Prostate gland (tissue), 2 donors: ENCODE measurements around the gene FIGN. TPM values are rescaled to one million over a fixed set of nuclear protein-coding genes. Genes with fewer than 3 reads are reported as not detected.
A peak's percentile ranks its signal among the peaks of the same experiment; 100 is the strongest.

Experiments
- DNase-seq: peaks from one replicate; pipeline ENCODE4 v3.0.0-alpha.2; 2019; ENCODE audit warnings: low spot score
- H3K27ac ChIP-seq, 2 donors: fragments of 200-600 bp; sonication (generic); 2 replicates each; pipeline ENCODE4 v1.5.1; 2017 to 2019
- H3K27me3 ChIP-seq: fragments of 200-600 bp; sonication (generic); replicated peaks from 2 replicates; pipeline ENCODE4 v1.5.1; 2019; ENCODE audit not compliant: insufficient read depth
- H3K36me3 ChIP-seq, 2 donors: fragments of 200-600 bp; sonication (generic); 1 replicate in 1 of 2; 2 replicates in 1 of 2; pipeline versions ENCODE4 v1.5.1 to v1.8.1; 2017 to 2019
- H3K4me1 ChIP-seq: fragments of 200-600 bp; sonication (generic); replicated peaks from 2 replicates; pipeline ENCODE4 v1.5.1; 2019
- H3K4me3 ChIP-seq, 2 donors: fragments of 200-600 bp; sonication (generic); 2 replicates each; pipeline ENCODE4 v1.5.1; 2017 to 2019
- H3K9me3 ChIP-seq: fragments of 200-600 bp; sonication (generic); 2 replicates; pipeline ENCODE4 v1.5.1; 2017
- CTCF ChIP-seq, 4 experiments: fragments of 200-600 bp in 2 of 4; fragments of 450-650 bp in 2 of 4; sonication (generic) in 2 of 4; IDR thresholded peaks; 1 replicate in 3 of 4; 2 replicates in 1 of 4; pipeline ENCODE4 v1.5.1; 2016 to 2019; ENCODE audit warnings: antibody characterized with exemption in 4 of 4, mild to moderate bottlenecking in 2 of 4, moderate library complexity in 2 of 4
- POLR2A ChIP-seq: fragments of 450-650 bp; IDR thresholded peaks from one replicate; pipeline ENCODE4 v1.6.1; 2016; ENCODE audit warnings: antibody characterized with exemption, mild to moderate bottlenecking
- POLR2AphosphoS5 ChIP-seq: sonication (generic); formaldehyde crosslinking; IDR thresholded peaks from one replicate; pipeline ENCODE4 v1.6.1; 2017; ENCODE audit warnings: antibody characterized with exemption
- WGBS: methylation state at CpG from one replicate; pipeline ENCODE4 v1.1.5; 2018; 5-methylcytosine and 5-hydroxymethylcytosine counted together
- intact Hi-C: fragments of 100-400 bp; cut with DNase I; formaldehyde crosslinking; loops from one replicate; pipeline ENCODE4 v1.14.2; 2022
- total RNA-seq, 2 donors: library from RNA; depleted of rRNA; stranded (reverse); fragments of >200 nt; gene quantifications; one replicate each; pipeline ENCODE4 v1.1.0, GENCODE V29; 2016

Gene FIGN
- total RNA-seq, 2 donors from 2014 or later = 3.6 to 4.3 TPM

- intact Hi-C loops = no loop called here
- TF ChIP-seq POLR2AphosphoS5 = no peak
- no peak for TF ChIP-seq CTCF (IDR thresholded peaks at IDR 0.05)
- TF ChIP-seq POLR2A = no peak
- H3K4me3 ChIP-seq = no peak overlapping the region
Observed at GRCh38 chr2:163741435-163741834, 5.6 kb upstream of the FIGN start.

GRCh38 chr2:163737563-163737962, 1.8 kb upstream of the FIGN start:
- TF ChIP-seq POLR2A = no peak
- TF ChIP-seq POLR2AphosphoS5 = no peak
- TF ChIP-seq CTCF (IDR thresholded peaks at IDR 0.05) = no peak
- Histone ChIP-seq H3K27me3 (no peaks in the 10 kb centered on the region), H3K9me3 (no peaks in the 10 kb centered on the region), H3K4me3 (no peak overlapping the region), H3K36me3 (no peaks in the 10 kb centered on the region), H3K27ac (no peak overlapping the region), H3K4me1 (no peaks in the 10 kb centered on the region)
- intact Hi-C loops = no loop called here
- no peak for DNase-seq
- WGBS = 75% methylated on average over 2 of the region's 2 CpGs

More at GRCh38 chr2:163741435-163741834, 5.6 kb upstream of the FIGN start:
- H3K9me3 ChIP-seq = no peaks in the 10 kb centered on the region
- 66% methylated on average over 5 of the region's 5 CpGs for WGBS
- H3K27ac ChIP-seq = no peak overlapping the region
- H3K4me1 ChIP-seq = no peaks in the 10 kb centered on the region
- H3K36me3 ChIP-seq = no peaks in the 10 kb centered on the region
- no peak for DNase-seq
- no peaks in the 10 kb centered on the region for H3K27me3 ChIP-seq

GRCh38 chr2:163737190-163737439, 1.3 kb upstream of the FIGN start:
- no peak for DNase-seq
- Histone ChIP-seq H3K36me3 (no peaks in the 10 kb centered on the region), H3K4me3 (peak overlapping the region; percentile 65 to 74), H3K27ac (peak overlapping the region; percentile 89 to 90), H3K27me3 (no peaks in the 10 kb centered on the region), H3K9me3 (no peaks in the 10 kb centered on the region), H3K4me1 (no peaks in the 10 kb centered on the region)
- no peak for TF ChIP-seq CTCF (IDR thresholded peaks at IDR 0.05)
- TF ChIP-seq POLR2A = no peak
- no peak for TF ChIP-seq POLR2AphosphoS5
- 38% methylated on average over 5 of the region's 5 CpGs for WGBS
- intact Hi-C loops = no loop called here

- DNase-seq = no peak
- Histone ChIP-seq H3K27ac (peak overlapping the region; percentile 89 to 90), H3K36me3 (no peaks in the 10 kb centered on the region), H3K4me1 (no peaks in the 10 kb centered on the region), H3K27me3 (no peaks in the 10 kb centered on the region), H3K4me3 (peak overlapping the region; percentile 65 to 74), H3K9me3 (no peaks in the 10 kb centered on the region)
- TF ChIP-seq POLR2AphosphoS5 (no peak), CTCF (IDR thresholded peaks at IDR 0.05) (no peak), POLR2A (no peak)
- WGBS = 4% methylated on average over 17 of the region's 54 CpGs
- intact Hi-C loops = no loop called here
Observed at GRCh38 chr2:163736433-163737189, 803 bp upstream of the FIGN start.
